CD4-positive, alpha-beta memory T cell (primary cell): Measurements from ENCODE around the gene TLR6. TPM values are rescaled to one million over a fixed set of nuclear protein-coding genes. Genes with fewer than 3 reads are reported as not detected.
A peak's percentile ranks its signal among the peaks of the same experiment; 100 is the strongest.

ENCODE experiments used
- CTCF ChIA-PET: fragments of 350-600 bp; sonication (Branson Sonifier 250); formaldehyde crosslinking; loops from one replicate; lab custom pipeline; 2021; ENCODE audit warnings: inconsistent platforms; ENCODE audit not compliant: partially characterized antibody; lab: Charles Lee
- POLR2A ChIA-PET: fragments of 350-600 bp; sonication (Branson Sonifier 250); formaldehyde crosslinking; loops from one replicate; lab custom pipeline; 2021; ENCODE audit not compliant: partially characterized antibody; lab: Charles Lee
- DNase-seq, 5 donors: peaks; one replicate each; pipeline versions ENCODE4 v3.0.0 to v3.0.0-alpha.2; 2020 to 2022; ENCODE audit warnings: mixed read lengths in 1 of 5
- H3K27ac ChIP-seq: one replicate; pipeline ENCODE4 v1.7.0; 2013; ENCODE audit warnings: low read depth, low read length
- H3K27me3 ChIP-seq: 2 replicates; pipeline ENCODE4 v1.7.0; 2013; ENCODE audit warnings: mild to moderate bottlenecking, low read length, moderate library complexity; ENCODE audit not compliant: insufficient read depth
- H3K36me3 ChIP-seq: 2 replicates; pipeline ENCODE4 v1.7.0; 2013; ENCODE audit warnings: mild to moderate bottlenecking, low read length, moderate library complexity; ENCODE audit not compliant: insufficient read depth
- H3K4me1 ChIP-seq: 2 replicates; pipeline ENCODE4 v1.7.0; 2013; ENCODE audit warnings: mild to moderate bottlenecking, low read length, moderate library complexity; ENCODE audit not compliant: insufficient read depth
- H3K4me3 ChIP-seq, 2 donors: one replicate each; pipeline ENCODE4 v1.7.0; 2013; ENCODE audit warnings: low read length in 2 of 2, mild to moderate bottlenecking in 1 of 2
- H3K9me3 ChIP-seq, 2 donors: one replicate each; pipeline ENCODE4 v1.7.0; 2013; ENCODE audit warnings: low read length in 2 of 2, control low read depth in 1 of 2; ENCODE audit not compliant: control insufficient read depth in 1 of 2
- H3K27ac Mint-ChIP-seq, 7 donors: one replicate each; pipeline ENCODE4 v1.8.0; 2020 to 2021; ENCODE audit warnings: mixed read lengths in 7 of 7, mild to moderate bottlenecking in 6 of 7, inconsistent platforms in 3 of 7, moderate library complexity in 3 of 7
- H3K27me3 Mint-ChIP-seq, 2 donors: one replicate each; pipeline ENCODE4 v1.8.0; 2020 to 2021; ENCODE audit warnings: mixed read lengths in 2 of 2
- H3K36me3 Mint-ChIP-seq, 2 donors: one replicate each; pipeline ENCODE4 v1.8.0; 2020 to 2021; ENCODE audit warnings: mixed read lengths in 2 of 2, inconsistent platforms in 1 of 2, mild to moderate bottlenecking in 1 of 2
- H3K4me1 Mint-ChIP-seq, 4 donors: one replicate each; pipeline ENCODE4 v1.8.0; 2020 to 2021; ENCODE audit warnings: mixed read lengths in 4 of 4, mild to moderate bottlenecking in 1 of 4
- H3K4me3 Mint-ChIP-seq, 8 donors: one replicate each; pipeline ENCODE4 v1.8.0; 2020 to 2021; ENCODE audit warnings: mixed read lengths in 8 of 8, mild to moderate bottlenecking in 7 of 8, moderate library complexity in 6 of 8, inconsistent platforms in 3 of 8
- H3K9me3 Mint-ChIP-seq, 8 donors: one replicate each; pipeline ENCODE4 v1.8.0; 2020 to 2021; ENCODE audit warnings: mixed read lengths in 8 of 8, mild to moderate bottlenecking in 5 of 8, inconsistent platforms in 3 of 8, moderate library complexity in 1 of 8
- intact Hi-C: fragments of 100-400 bp; cut with micrococcal nuclease; formaldehyde crosslinking; loops from one replicate; pipeline ENCODE4 v1.15.1; 2023
- polyA plus RNA-seq, 2 donors: library from polyadenylated mRNA; unstranded; fragments of 300-500 nt; fragmentation: Illumina TruSeq; gene quantifications; one replicate each; pipeline ENCODE4 v1.2.3, GENCODE V29; 2021
- total RNA-seq, 2 experiments: library from RNA; stranded (reverse); gene quantifications; one replicate each; pipeline ENCODE4 v1.2.3, GENCODE V29; 2021

The TLR6 gene
- total and polyA plus RNA-seq, 4 experiments from 2014 or later = 0.03 to 7.7 (median 4.1) TPM

DNA sequence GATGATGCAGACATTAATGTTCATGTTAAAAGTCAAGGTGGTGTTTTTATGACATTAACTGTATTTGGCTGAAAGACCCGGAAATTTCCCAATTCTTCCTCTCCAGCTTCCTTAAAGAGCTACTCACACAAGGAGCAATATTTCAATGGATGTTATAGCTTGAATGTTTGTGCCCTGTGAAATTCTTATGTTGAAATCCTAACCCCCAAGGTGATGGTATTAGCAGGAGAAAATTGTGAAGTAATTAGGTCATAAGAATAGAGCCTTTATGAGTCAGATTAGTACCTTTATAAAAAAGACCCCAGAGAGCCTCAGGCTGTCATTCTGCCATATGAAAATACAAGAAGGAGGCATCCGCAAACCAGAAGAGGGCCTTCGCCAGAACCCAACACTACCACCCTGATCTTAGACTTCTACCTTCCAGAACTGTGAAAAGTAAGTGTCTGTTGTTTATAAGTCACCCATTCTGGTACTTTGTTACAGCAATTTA is 55.6 kb downstream of the TLR6 start:
- Histone ChIP-seq H3K27me3 (no peaks in the 10 kb centered on the region), H3K4me3 (no peak overlapping the region), H3K4me1 (peaks cover 24% of the 10 kb centered on the region), H3K9me3 (peaks cover 2 to 18% of the 10 kb centered on the region in 2 donors), H3K36me3 (peaks cover 30% of the 10 kb centered on the region), H3K27ac (no peak overlapping the region)
- intact Hi-C loops = loop anchor here (10.0 kb wide), 1 partner anchor 1174 kb away; the partner anchor contains the start of gene PDS5A
- Mint-ChIP-seq H3K4me3 (peak overlapping the region in 1 of 8 donors; percentile 3), H3K36me3 (peaks cover 65 to 71% of the 10 kb centered on the region in 2 donors), H3K9me3 (peaks cover 4 to 74% (median 56%) of the 10 kb centered on the region in 8 donors), H3K27me3 (no peaks in the 10 kb centered on the region), H3K27ac (no peak overlapping the region), H3K4me1 (peaks cover 24 to 46% (median 34%) of the 10 kb centered on the region in 4 donors)
- ChIA-PET POLR2A (interaction anchor here (1.6 kb wide), 1 partner anchor 18 kb away, joined by 3 read pairs; the partner anchor contains the start of gene TLR10), CTCF (interaction anchor here (1.2 to 7.3 kb wide), 4 partner anchors 17 to 74 kb away, joined by 3 to 86 read pairs (median 28); partner anchors contain the start of gene TLR10)
- no peak for DNase-seq

DNA sequence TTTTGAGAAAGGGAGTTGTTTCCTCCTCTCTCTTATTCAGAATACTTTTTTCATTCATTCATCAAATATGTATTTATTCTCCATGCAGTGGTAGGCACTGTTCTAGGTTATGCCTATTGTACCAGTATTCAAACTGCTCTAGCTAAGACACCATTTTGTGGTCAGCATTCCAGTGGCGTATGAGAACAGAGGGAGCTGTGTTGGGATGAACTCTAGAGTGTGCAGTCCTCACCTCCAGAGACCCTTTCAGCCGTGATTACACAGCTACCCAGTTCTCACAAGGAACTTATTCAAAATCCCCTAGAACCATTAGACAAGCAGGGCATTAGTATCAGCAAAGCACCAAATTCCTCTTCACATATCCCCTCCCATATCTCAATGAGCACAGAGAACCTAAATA is 56.3 kb downstream of the TLR6 start:
- no peak for DNase-seq
- Mint-ChIP-seq H3K4me3 (peak overlapping the region in 1 of 8 donors; percentile 8), H3K27me3 (no peaks in the 10 kb centered on the region), H3K27ac (no peak overlapping the region), H3K4me1 (peaks cover 17 to 39% (median 28%) of the 10 kb centered on the region in 4 donors), H3K36me3 (peaks cover 66 to 73% of the 10 kb centered on the region in 2 donors), H3K9me3 (peaks cover 4 to 80% (median 62%) of the 10 kb centered on the region in 8 donors)
- Histone ChIP-seq H3K27me3 (no peaks in the 10 kb centered on the region), H3K27ac (no peak overlapping the region), H3K36me3 (peaks cover 30% of the 10 kb centered on the region), H3K4me1 (peaks cover 18% of the 10 kb centered on the region), H3K9me3 (peaks cover 2 to 24% of the 10 kb centered on the region in 2 donors), H3K4me3 (no peak overlapping the region)
- POLR2A ChIA-PET = no interaction called here
- CTCF ChIA-PET = interaction anchor here (1.2 to 7.3 kb wide), 4 partner anchors 16 to 73 kb away, joined by 3 to 86 read pairs (median 28); partner anchors contain the start of gene TLR10
- intact Hi-C loops = loop anchor here (10.0 kb wide), 1 partner anchor 1174 kb away; the partner anchor contains the start of gene PDS5A

DNA sequence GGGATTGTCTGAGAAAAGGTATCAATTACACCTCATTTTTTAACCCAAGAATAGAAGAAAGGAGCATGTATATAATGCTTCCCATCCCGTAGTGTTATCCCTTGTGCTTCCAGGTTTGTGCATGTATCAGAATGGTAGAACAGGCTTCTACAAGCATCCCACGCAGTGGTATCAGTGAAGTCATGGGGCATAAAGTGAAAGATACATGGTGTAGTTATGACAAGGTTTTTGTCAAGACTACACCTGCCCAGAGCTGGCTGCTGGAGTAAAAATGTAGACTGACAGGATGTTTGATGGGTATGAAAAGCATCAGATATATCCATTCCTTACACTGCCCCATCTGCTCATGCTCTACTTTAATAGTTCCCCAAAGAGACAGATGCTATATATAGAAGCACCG is 61.5 kb downstream of the TLR6 start:
- peaks cover 47 to 48% of the 10 kb centered on the region in 2 donors for H3K36me3 Mint-ChIP-seq
- POLR2A ChIA-PET = interaction anchor here (1.7 kb wide), 1 partner anchor 9 kb away, joined by 5 read pairs; the partner anchor contains the start of gene TLR1
- no peak overlapping the region for H3K27ac Mint-ChIP-seq
- DNase-seq = no peak
- no peaks in the 10 kb centered on the region for H3K27me3 Mint-ChIP-seq
- H3K4me3 Mint-ChIP-seq = no peak overlapping the region
- Histone ChIP-seq H3K36me3 (peaks cover 24% of the 10 kb centered on the region), H3K27ac (no peak overlapping the region), H3K27me3 (no peaks in the 10 kb centered on the region), H3K4me1 (no peaks in the 10 kb centered on the region), H3K9me3 (peaks cover 0 to 29% of the 10 kb centered on the region in 2 donors), H3K4me3 (no peak overlapping the region)
- H3K4me1 Mint-ChIP-seq = peaks cover 0 to 4% (median 2%) of the 10 kb centered on the region in 4 donors
- intact Hi-C loops = no loop called here
- peaks cover 6 to 92% (median 71%) of the 10 kb centered on the region in 8 donors for H3K9me3 Mint-ChIP-seq
- CTCF ChIA-PET = interaction anchor here (1.3 to 3.8 kb wide), 4 partner anchors 8 to 35 kb away, joined by 3 to 18 read pairs (median 5); partner anchors contain the start of genes TLR1 and TLR10

DNA sequence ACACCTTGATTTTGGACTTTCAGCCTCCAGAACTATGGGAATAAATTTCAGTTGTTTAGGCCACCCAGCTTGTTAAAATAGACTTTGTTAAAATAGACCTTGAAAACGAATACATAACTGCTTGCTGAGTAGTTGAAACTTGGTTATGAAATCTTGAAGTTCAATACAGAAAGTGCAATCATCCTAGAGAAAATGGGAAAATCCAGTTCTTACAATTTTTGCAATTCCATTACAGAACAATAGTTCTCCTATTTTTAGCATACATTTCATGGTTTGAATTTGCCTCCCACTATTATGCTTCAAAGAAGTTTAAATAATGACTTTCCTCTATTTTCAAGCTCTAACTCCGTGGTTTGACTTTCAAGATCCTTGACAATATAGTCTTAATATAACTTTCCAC is 62.6 kb downstream of the TLR6 start:
- CTCF ChIA-PET = interaction anchor here (0.7 to 3.8 kb wide), 7 partner anchors 9 to 67 kb away, joined by 3 to 18 read pairs (median 3); partner anchors contain the start of genes TLR1 and TLR10

DNA sequence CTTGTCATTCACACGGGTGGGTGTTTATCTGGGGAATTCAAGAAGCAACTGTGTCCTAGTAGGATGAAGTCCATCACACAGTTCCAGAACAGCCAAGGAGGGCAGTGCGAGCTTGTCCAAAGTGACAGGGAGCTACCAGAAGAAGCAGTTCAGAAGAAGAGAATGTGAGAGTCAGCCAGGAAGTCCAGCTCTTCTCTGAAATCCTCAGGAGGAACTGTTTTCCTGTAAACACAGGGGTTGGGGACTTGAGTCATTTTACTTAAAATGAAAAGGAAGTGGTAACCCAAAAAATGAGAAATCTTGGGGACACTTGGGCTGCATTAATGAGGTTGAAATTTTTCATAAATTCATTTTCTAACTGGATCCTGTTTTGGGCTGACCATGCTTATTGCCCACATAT is 65.6 kb downstream of the TLR6 start:
- ChIA-PET CTCF (interaction anchor here (1.1 to 4.1 kb wide), 4 partner anchors 10 to 614 kb away, joined by 3 to 15 read pairs (median 8); no protein-coding TSS in a partner anchor), POLR2A (no interaction called here)
- Mint-ChIP-seq H3K9me3 (peaks cover 2 to 68% (median 53%) of the 10 kb centered on the region in 8 donors), H3K4me1 (peaks cover 0 to 3% (median 0%) of the 10 kb centered on the region in 4 donors), H3K36me3 (peaks cover 14 to 24% of the 10 kb centered on the region in 2 donors), H3K27me3 (no peaks in the 10 kb centered on the region), H3K27ac (no peak overlapping the region), H3K4me3 (no peak overlapping the region)
- H3K9me3 ChIP-seq = peaks cover 0 to 12% of the 10 kb centered on the region in 2 donors
- H3K4me3 ChIP-seq = no peak overlapping the region
- H3K27me3 ChIP-seq = no peaks in the 10 kb centered on the region
- H3K36me3 ChIP-seq = no peaks in the 10 kb centered on the region
- no peaks in the 10 kb centered on the region for H3K4me1 ChIP-seq
- intact Hi-C loops = no loop called here
- DNase-seq = no peak
- H3K27ac ChIP-seq = no peak overlapping the region

More for the DNA sequence above, 62.6 kb downstream of the TLR6 start:
- peaks cover 0 to 29% of the 10 kb centered on the region in 2 donors for H3K9me3 ChIP-seq
- Mint-ChIP-seq H3K4me3 (no peak overlapping the region), H3K27me3 (no peaks in the 10 kb centered on the region), H3K9me3 (peaks cover 2 to 89% (median 67%) of the 10 kb centered on the region in 8 donors), H3K27ac (no peak overlapping the region), H3K36me3 (peaks cover 39 to 43% of the 10 kb centered on the region in 2 donors), H3K4me1 (peaks cover 0 to 3% (median 0%) of the 10 kb centered on the region in 4 donors)
- no peak overlapping the region for H3K27ac ChIP-seq
- H3K36me3 ChIP-seq = peaks cover 14% of the 10 kb centered on the region
- H3K4me1 ChIP-seq = no peaks in the 10 kb centered on the region
- no peaks in the 10 kb centered on the region for H3K27me3 ChIP-seq
- no peak overlapping the region for H3K4me3 ChIP-seq
- intact Hi-C loops = no loop called here
- POLR2A ChIA-PET = no interaction called here
- DNase-seq = no peak

DNA sequence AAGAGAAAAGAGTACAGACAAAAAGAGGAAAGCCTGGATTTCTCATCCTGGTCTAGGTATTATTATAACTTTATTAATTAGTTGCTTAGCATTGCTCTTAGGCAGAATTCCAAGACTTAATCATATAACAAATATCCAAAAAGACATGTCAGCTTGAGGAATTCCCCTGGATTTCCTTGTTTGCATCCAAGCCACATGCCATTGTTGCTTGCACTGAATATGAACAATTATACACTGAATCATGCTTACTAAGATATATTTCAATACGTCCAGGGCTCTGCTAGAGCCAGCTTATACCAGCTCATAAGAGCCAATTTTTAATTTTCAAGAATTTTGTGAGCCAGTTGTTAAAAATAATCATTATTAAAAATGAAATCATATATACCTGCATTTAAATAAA is 68.3 kb downstream of the TLR6 start:
- Mint-ChIP-seq H3K27me3 (no peaks in the 10 kb centered on the region), H3K4me1 (peaks cover 0 to 3% (median under 1%) of the 10 kb centered on the region in 4 donors), H3K36me3 (peaks cover 3 to 13% of the 10 kb centered on the region in 2 donors), H3K9me3 (peaks cover 2 to 41% (median 27%) of the 10 kb centered on the region in 8 donors), H3K4me3 (no peak overlapping the region), H3K27ac (no peak overlapping the region)
- H3K4me1 ChIP-seq = no peaks in the 10 kb centered on the region
- intact Hi-C loops = no loop called here
- no peak for DNase-seq
- no peak overlapping the region for H3K4me3 ChIP-seq
- H3K27ac ChIP-seq = no peak overlapping the region
- POLR2A ChIA-PET = no interaction called here
- H3K9me3 ChIP-seq = no peaks in the 10 kb centered on the region
- H3K36me3 ChIP-seq = no peaks in the 10 kb centered on the region
- CTCF ChIA-PET = interaction anchor here (2.1 to 4.1 kb wide), 2 partner anchors 7 to 29 kb away, joined by 5 to 15 read pairs; no protein-coding TSS in a partner anchor
- no peaks in the 10 kb centered on the region for H3K27me3 ChIP-seq

DNA sequence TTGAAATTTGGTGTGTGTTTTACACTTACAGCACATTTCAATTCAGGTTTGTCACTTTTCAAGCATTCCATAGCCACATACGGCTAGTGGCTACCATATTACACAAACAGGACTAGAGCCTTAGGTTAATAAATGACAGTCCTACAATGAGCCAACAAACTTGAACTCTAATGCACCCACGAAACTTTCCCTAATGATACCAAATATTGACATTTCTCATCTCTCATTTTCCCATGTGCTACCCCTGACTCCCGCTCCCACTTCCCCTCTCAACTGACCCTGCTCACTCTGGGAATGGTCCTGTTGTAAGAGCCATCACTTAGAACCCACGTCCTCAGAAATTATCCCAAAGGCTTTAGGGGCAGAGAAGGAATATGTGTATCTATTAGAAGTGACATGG is 68.9 kb downstream of the TLR6 start:
- no peak for DNase-seq
- H3K4me3 Mint-ChIP-seq = no peak overlapping the region
- peaks cover 2 to 36% (median 26%) of the 10 kb centered on the region in 8 donors for H3K9me3 Mint-ChIP-seq
- H3K27ac Mint-ChIP-seq = no peak overlapping the region
- H3K4me3 ChIP-seq = no peak overlapping the region
- H3K4me1 ChIP-seq = no peaks in the 10 kb centered on the region
- no peak overlapping the region for H3K27ac ChIP-seq
- ChIA-PET POLR2A (no interaction called here), CTCF (no interaction called here)
- peaks cover 0 to 2% of the 10 kb centered on the region in 2 donors for H3K27me3 Mint-ChIP-seq
- no peaks in the 10 kb centered on the region for H3K9me3 ChIP-seq
- no peaks in the 10 kb centered on the region for H3K36me3 ChIP-seq
- H3K4me1 Mint-ChIP-seq = peaks cover 2 to 4% (median 2%) of the 10 kb centered on the region in 4 donors
- intact Hi-C loops = no loop called here
- peaks cover 2 to 13% of the 10 kb centered on the region in 2 donors for H3K36me3 Mint-ChIP-seq
- no peaks in the 10 kb centered on the region for H3K27me3 ChIP-seq
